Breast epithelium (tissue), 3 donors: ENCODE results near the gene CNOT8.

Source experiments
- POLR2A ChIP-seq: fragments of 450-650 bp; IDR thresholded peaks from one replicate; pipeline ENCODE4 v1.6.1; 2016; ENCODE audit warnings: antibody characterized with exemption, mild to moderate bottlenecking, moderate library complexity
- POLR2AphosphoS5 ChIP-seq, 3 donors: sonication (generic); formaldehyde crosslinking; IDR thresholded peaks; one replicate each; pipeline ENCODE4 v1.6.1; 2017; ENCODE audit warnings: antibody characterized with exemption in 3 of 3
- TF ChIP-seq, protein P1 (sequence below), 3 donors: fragments of 450-650 bp; IDR thresholded peaks; one replicate each; pipeline ENCODE4 v1.5.1; 2016 to 2017; ENCODE audit warnings: antibody characterized with exemption in 3 of 3, mild to moderate bottlenecking in 3 of 3, moderate library complexity in 3 of 3

DNA sequence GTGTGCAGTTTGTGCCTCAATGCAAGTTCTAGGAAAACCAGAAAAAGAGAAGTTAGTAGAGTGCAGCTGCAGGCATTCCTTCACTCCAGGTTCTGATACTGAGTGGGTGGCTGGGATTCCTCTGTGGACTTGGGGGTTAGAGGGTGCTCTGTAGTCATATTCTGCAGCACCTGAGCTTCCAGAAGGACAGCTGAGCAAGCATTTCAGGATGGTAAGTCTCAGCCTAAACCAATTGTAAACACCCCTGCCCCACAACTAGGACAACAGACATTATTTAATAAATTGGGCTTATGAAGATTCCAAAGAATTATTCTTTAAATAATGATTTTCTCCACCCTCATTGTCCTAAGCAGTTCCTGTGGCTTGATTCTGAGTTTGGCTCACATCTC lies 17.2 kb upstream of the CNOT8 start:
- TF ChIP-seq, protein P1, sequence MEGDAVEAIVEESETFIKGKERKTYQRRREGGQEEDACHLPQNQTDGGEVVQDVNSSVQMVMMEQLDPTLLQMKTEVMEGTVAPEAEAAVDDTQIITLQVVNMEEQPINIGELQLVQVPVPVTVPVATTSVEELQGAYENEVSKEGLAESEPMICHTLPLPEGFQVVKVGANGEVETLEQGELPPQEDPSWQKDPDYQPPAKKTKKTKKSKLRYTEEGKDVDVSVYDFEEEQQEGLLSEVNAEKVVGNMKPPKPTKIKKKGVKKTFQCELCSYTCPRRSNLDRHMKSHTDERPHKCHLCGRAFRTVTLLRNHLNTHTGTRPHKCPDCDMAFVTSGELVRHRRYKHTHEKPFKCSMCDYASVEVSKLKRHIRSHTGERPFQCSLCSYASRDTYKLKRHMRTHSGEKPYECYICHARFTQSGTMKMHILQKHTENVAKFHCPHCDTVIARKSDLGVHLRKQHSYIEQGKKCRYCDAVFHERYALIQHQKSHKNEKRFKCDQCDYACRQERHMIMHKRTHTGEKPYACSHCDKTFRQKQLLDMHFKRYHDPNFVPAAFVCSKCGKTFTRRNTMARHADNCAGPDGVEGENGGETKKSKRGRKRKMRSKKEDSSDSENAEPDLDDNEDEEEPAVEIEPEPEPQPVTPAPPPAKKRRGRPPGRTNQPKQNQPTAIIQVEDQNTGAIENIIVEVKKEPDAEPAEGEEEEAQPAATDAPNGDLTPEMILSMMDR (IDR thresholded peaks at IDR 0.05), result no peak
- TF ChIP-seq POLR2AphosphoS5 (IDR thresholded peaks at IDR 0.05) (no peak), POLR2A (no peak)
